ENCODE data around the gene PTGDR2. TPM values are rescaled to one million over a fixed set of nuclear protein-coding genes. Genes with fewer than 3 reads are reported as not detected.

Gene PTGDR2
- total RNA-seq, 1 experiment from 2014 or later: not detected

DNA sequence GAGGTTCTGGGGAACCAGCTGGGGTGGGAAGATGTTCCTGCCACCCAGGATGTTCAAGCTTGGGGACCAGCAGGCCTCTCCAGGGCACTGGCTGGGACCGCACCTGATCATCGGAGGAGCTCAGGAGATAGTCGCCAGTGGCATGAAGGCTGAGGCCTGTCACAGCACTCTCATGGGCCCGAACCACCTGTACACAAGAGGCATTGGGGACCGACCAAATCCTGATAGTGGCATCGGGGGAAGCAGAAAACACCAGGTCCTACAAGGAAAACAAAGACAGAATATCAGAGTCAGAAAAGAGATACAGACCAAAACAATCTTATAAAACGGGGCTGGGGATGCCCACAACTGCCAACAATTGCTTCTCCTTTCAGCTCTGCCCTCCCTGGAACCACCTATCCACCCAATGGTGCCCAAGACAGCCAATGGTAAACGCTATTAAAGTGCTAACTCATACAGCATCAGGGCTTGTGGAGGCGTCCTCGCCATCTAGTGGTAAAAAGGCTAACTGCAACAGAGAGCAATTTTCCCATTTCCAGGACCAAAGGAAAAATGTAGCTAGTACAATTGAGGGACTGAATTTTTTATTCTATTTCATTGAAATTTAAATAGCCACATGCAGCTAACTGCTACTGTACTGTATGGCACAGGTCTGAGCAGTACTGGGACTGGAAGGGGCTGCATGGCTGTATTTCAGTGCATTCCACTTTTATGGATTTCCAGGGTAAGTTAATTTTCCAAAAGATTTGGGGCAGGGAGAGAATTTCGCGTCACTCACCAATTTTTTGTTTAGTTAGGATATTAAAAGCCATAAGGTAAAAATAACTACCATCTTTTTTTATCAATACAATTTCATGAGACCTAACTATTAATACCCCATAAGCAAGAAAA is 43.5 kb upstream of the PTGDR2 start:
- peaks cover 5% of the 10 kb centered on the region for H3K4me1 ChIP-seq (ENCODE audit: insufficient read depth, low read length)
- H3K79me2 ChIP-seq (ENCODE audit: low read length): peaks cover 23% of the 10 kb centered on the region
- ChIA-PET CTCF (interaction anchor here (0.5 to 1.6 kb wide), 11 partner anchors 11 to 283 kb away, joined by 3 to 29 read pairs (median 4); partner anchors contain the start of gene TMEM109), POLR2A (ENCODE audit: unreplicated experiment) (interaction anchor here (0.7 kb wide), 1 partner anchor 623 kb away, joined by 3 read pairs; no protein-coding TSS in a partner anchor)
- H3K4me3 ChIP-seq (ENCODE audit: low read length): no peak overlapping the region
- peaks cover 27% of the 10 kb centered on the region for H4K20me1 ChIP-seq (ENCODE audit: low read length)
- H3K9me3 ChIP-seq (ENCODE audit: low read length): no peaks in the 10 kb centered on the region
- no peak overlapping the region for H3K27ac ChIP-seq (ENCODE audit: low read length)
- no peaks in the 10 kb centered on the region for H3K9me2 ChIP-seq (replicated peaks; ENCODE audit: low read length)
- no peaks in the 10 kb centered on the region for H3K27me3 ChIP-seq (ENCODE audit: low read length)
- no TSS peak for BruUV-seq (replicated peaks)
- TF ChIP-seq, protein P1, sequence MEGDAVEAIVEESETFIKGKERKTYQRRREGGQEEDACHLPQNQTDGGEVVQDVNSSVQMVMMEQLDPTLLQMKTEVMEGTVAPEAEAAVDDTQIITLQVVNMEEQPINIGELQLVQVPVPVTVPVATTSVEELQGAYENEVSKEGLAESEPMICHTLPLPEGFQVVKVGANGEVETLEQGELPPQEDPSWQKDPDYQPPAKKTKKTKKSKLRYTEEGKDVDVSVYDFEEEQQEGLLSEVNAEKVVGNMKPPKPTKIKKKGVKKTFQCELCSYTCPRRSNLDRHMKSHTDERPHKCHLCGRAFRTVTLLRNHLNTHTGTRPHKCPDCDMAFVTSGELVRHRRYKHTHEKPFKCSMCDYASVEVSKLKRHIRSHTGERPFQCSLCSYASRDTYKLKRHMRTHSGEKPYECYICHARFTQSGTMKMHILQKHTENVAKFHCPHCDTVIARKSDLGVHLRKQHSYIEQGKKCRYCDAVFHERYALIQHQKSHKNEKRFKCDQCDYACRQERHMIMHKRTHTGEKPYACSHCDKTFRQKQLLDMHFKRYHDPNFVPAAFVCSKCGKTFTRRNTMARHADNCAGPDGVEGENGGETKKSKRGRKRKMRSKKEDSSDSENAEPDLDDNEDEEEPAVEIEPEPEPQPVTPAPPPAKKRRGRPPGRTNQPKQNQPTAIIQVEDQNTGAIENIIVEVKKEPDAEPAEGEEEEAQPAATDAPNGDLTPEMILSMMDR (conservative IDR thresholded peaks at IDR 0.05; ENCODE audit: low read depth, low read length): peak; percentile 97
- TF ChIP-seq EZH2phosphoT487 (IDR thresholded peaks at IDR 0.05; ENCODE audit: borderline replicate concordance, low read length): no peak
- H3K36me3 ChIP-seq (ENCODE audit: low read depth, low read length): peaks cover 97% of the 10 kb centered on the region
- H3K4me2 ChIP-seq (ENCODE audit: low read length): no peak overlapping the region
- DNase-seq: peak; percentile 89
- ATAC-seq: peak; percentile 96
- H3F3A ChIP-seq (ENCODE audit: low read length, unreplicated experiment): peaks cover 8% of the 10 kb centered on the region
- H3K9ac ChIP-seq (ENCODE audit: low read length): no peak overlapping the region
- intact Hi-C loops (cut with micrococcal nuclease): loop anchor here (1.0 kb wide), 2 partner anchors 68 to 124 kb away; no protein-coding TSS in a partner anchor
- H2AFZ ChIP-seq (ENCODE audit: low read length): no peak overlapping the region

DNA sequence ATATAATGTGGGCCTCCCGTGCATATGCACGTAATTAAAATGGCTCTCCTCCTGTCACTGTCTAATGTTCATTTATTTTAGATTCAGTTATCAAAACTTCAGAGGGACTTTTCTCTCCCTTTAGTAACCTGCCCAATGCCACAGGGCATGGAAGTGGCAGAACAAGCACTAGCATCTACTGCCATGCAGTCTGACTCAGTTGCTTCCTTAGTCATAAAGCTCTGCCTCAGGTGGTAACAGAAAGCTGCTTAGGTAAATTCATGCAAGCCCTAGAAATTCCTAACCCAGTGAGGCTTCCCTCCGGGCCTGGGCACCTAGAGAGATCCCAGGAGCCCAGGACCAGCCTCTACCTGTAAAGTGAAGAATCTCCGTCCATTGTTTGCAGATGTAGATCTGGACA is 41.7 kb upstream of the PTGDR2 start:
- TF ChIP-seq EZH2 (IDR thresholded peaks at IDR 0.05; ENCODE audit: low read length, unreplicated experiment): no peak
- TF ChIP-seq, protein P1 (conservative IDR thresholded peaks at IDR 0.05; ENCODE audit: low read depth, low read length): no peak
- TF ChIP-seq EZH2phosphoT487 (IDR thresholded peaks at IDR 0.05; ENCODE audit: borderline replicate concordance, low read length): no peak
- Histone ChIP-seq H2AFZ (ENCODE audit: low read length) (no peak overlapping the region), H3F3A (ENCODE audit: low read length, unreplicated experiment) (peaks cover 8% of the 10 kb centered on the region), H3K9ac (ENCODE audit: low read length) (no peak overlapping the region), H3K9me2 (replicated peaks; ENCODE audit: low read length) (no peaks in the 10 kb centered on the region), H3K79me2 (ENCODE audit: low read length) (peaks cover 5% of the 10 kb centered on the region), H3K9me3 (ENCODE audit: low read length) (no peaks in the 10 kb centered on the region), H4K20me1 (ENCODE audit: low read length) (peaks cover 9% of the 10 kb centered on the region; the same call in 1 of the 2 replicates), H3K4me1 (ENCODE audit: insufficient read depth, low read length) (no peaks in the 10 kb centered on the region), H3K36me3 (ENCODE audit: low read depth, low read length) (peaks cover 87% of the 10 kb centered on the region), H3K4me3 (ENCODE audit: low read length) (no peak overlapping the region), H3K27ac (ENCODE audit: low read length) (no peak overlapping the region), H3K27me3 (ENCODE audit: low read length) (no peaks in the 10 kb centered on the region), H3K4me2 (ENCODE audit: low read length) (no peak overlapping the region)
- intact Hi-C loops (cut with micrococcal nuclease): no loop called here
- DNase-seq (no peak), ATAC-seq (no peak)
- TSS peak; percentile 0 for BruUV-seq (replicated peaks)
- ChIA-PET CTCF (no interaction called here), POLR2A (ENCODE audit: unreplicated experiment) (no interaction called here)

DNA sequence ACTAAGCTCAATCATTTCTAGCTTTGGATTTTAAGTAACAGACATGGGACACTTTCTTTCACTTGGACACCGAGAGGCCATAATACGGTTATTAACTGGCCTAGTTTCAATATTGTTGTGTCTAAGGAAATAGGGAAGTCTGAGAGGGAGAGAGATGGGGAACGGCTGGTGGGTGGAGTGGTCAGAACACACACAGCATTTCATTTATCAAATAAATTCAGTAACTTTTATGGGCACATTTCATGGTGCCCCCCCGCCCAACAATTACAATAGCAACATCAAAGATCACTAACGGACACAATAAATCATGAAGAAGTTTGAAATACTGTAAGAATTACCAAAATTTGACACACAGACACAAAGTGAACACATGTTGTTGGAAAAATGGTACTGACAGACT is 39.9 kb upstream of the PTGDR2 start:
- Histone ChIP-seq H3K36me3 (ENCODE audit: low read depth, low read length) (peaks cover 76% of the 10 kb centered on the region), H3F3A (ENCODE audit: low read length, unreplicated experiment) (peaks cover 8% of the 10 kb centered on the region), H4K20me1 (ENCODE audit: low read length) (0 out of 2 replicates have a peak, but pooled peaks cover 7% of the 10 kb centered on the region), H2AFZ (ENCODE audit: low read length) (no peak overlapping the region), H3K4me2 (ENCODE audit: low read length) (no peak overlapping the region), H3K9me3 (ENCODE audit: low read length) (no peaks in the 10 kb centered on the region), H3K27me3 (ENCODE audit: low read length) (no peaks in the 10 kb centered on the region), H3K4me1 (ENCODE audit: insufficient read depth, low read length) (no peaks in the 10 kb centered on the region), H3K9me2 (replicated peaks; ENCODE audit: low read length) (no peaks in the 10 kb centered on the region), H3K9ac (ENCODE audit: low read length) (no peak overlapping the region), H3K79me2 (ENCODE audit: low read length) (no peaks in the 10 kb centered on the region), H3K27ac (ENCODE audit: low read length) (no peak overlapping the region), H3K4me3 (ENCODE audit: low read length) (no peak overlapping the region)
- intact Hi-C loops (cut with micrococcal nuclease): no loop called here
- CTCF ChIA-PET: no interaction called here
- DNase-seq (no peak), ATAC-seq (no peak)
- no TSS peak for BruUV-seq (replicated peaks)
- TF ChIP-seq, protein P1 (conservative IDR thresholded peaks at IDR 0.05; ENCODE audit: low read depth, low read length): no peak
- TF ChIP-seq EZH2phosphoT487 (IDR thresholded peaks at IDR 0.05; ENCODE audit: borderline replicate concordance, low read length): no peak
- TF ChIP-seq EZH2 (IDR thresholded peaks at IDR 0.05; ENCODE audit: low read length, unreplicated experiment): no peak
- POLR2A ChIA-PET (ENCODE audit: unreplicated experiment): interaction anchor here (0.6 kb wide), 1 partner anchor 272 kb away, joined by 3 read pairs; no protein-coding TSS in a partner anchor
